Measurements from ENCODE around the gene IQSEC1.
A peak's percentile ranks its signal among the peaks of the same experiment; 100 is the strongest.

IQSEC1 gene

GRCh38 chr3:12965999-12966846 lies 107.0 kb downstream of the IQSEC1 start:
- FAIRE-seq (no peak), DNase-seq (ENCODE audit: insufficient read length, low spot score) (no peak)
- TF ChIP-seq POLR2AphosphoS5 (IDR thresholded peaks at IDR 0.05; ENCODE audit: low read depth, low read length), result no peak

GRCh38 chr3:12964711-12965612 lies 108.3 kb downstream of the IQSEC1 start:
- no peak for DNase-seq (ENCODE audit: insufficient read length, low spot score)
- no peak for FAIRE-seq
- no peak for TF ChIP-seq POLR2AphosphoS5 (IDR thresholded peaks at IDR 0.05; ENCODE audit: low read depth, low read length)
- no peak for TF ChIP-seq POLR2A (IDR thresholded peaks at IDR 0.05; ENCODE audit: low read depth, low read length)
- TF ChIP-seq SPI1 (IDR thresholded peaks at IDR 0.05; ENCODE audit: low read depth, low read length), result no peak
- TF ChIP-seq TAF1 (IDR thresholded peaks at IDR 0.05; ENCODE audit: low read depth, low read length), result no peak
- TF ChIP-seq POU2F2 (IDR thresholded peaks at IDR 0.05; ENCODE audit: low read depth, low read length), result no peak
- no peak for TF ChIP-seq PAX5 (IDR thresholded peaks at IDR 0.05; ENCODE audit: insufficient read depth, low read length, severe bottlenecking)

- TF ChIP-seq SPI1 (IDR thresholded peaks at IDR 0.05; ENCODE audit: low read depth, low read length) (no peak), POLR2A (IDR thresholded peaks at IDR 0.05; ENCODE audit: low read depth, low read length) (no peak), TAF1 (IDR thresholded peaks at IDR 0.05; ENCODE audit: low read depth, low read length) (no peak), PAX5 (IDR thresholded peaks at IDR 0.05; ENCODE audit: insufficient read depth, low read length, severe bottlenecking) (no peak), POU2F2 (IDR thresholded peaks at IDR 0.05; ENCODE audit: low read depth, low read length) (no peak), POLR2AphosphoS5 (IDR thresholded peaks at IDR 0.05; ENCODE audit: low read depth, low read length) (no peak)
- FAIRE-seq (no peak), DNase-seq (ENCODE audit: insufficient read length, low spot score) (no peak)
Observed at GRCh38 chr3:12963922-12964701, 109.1 kb downstream of the IQSEC1 start.

GRCh38 chr3:12963231-12963896 lies 109.9 kb downstream of the IQSEC1 start:
- FAIRE-seq, result peak; percentile 66
- TF ChIP-seq POU2F2 (IDR thresholded peaks at IDR 0.05; ENCODE audit: low read depth, low read length) (no peak), TAF1 (IDR thresholded peaks at IDR 0.05; ENCODE audit: low read depth, low read length) (no peak), SPI1 (IDR thresholded peaks at IDR 0.05; ENCODE audit: low read depth, low read length) (no peak), POLR2A (IDR thresholded peaks at IDR 0.05; ENCODE audit: low read depth, low read length) (no peak), POLR2AphosphoS5 (IDR thresholded peaks at IDR 0.05; ENCODE audit: low read depth, low read length) (no peak), PAX5 (IDR thresholded peaks at IDR 0.05; ENCODE audit: insufficient read depth, low read length, severe bottlenecking) (no peak)
- DNase-seq (ENCODE audit: insufficient read length, low spot score), result no peak

GRCh38 chr3:12962292-12962691 lies 110.9 kb downstream of the IQSEC1 start:
- FAIRE-seq, result no peak
- no peak for TF ChIP-seq PAX5 (IDR thresholded peaks at IDR 0.05; ENCODE audit: insufficient read depth, low read length, severe bottlenecking)
- TF ChIP-seq SPI1 (IDR thresholded peaks at IDR 0.05; ENCODE audit: low read depth, low read length), result no peak
- no peak for TF ChIP-seq POU2F2 (IDR thresholded peaks at IDR 0.05; ENCODE audit: low read depth, low read length)
- no peak for TF ChIP-seq TAF1 (IDR thresholded peaks at IDR 0.05; ENCODE audit: low read depth, low read length)
- no peak for TF ChIP-seq POLR2AphosphoS5 (IDR thresholded peaks at IDR 0.05; ENCODE audit: low read depth, low read length)
- no peak for TF ChIP-seq POLR2A (IDR thresholded peaks at IDR 0.05; ENCODE audit: low read depth, low read length)
- no peak for DNase-seq (ENCODE audit: insufficient read length, low spot score)

GRCh38 chr3:12961697-12962036 lies 111.6 kb downstream of the IQSEC1 start:
- TF ChIP-seq POLR2A (IDR thresholded peaks at IDR 0.05; ENCODE audit: low read depth, low read length) (no peak), POU2F2 (IDR thresholded peaks at IDR 0.05; ENCODE audit: low read depth, low read length) (no peak), PAX5 (IDR thresholded peaks at IDR 0.05; ENCODE audit: insufficient read depth, low read length, severe bottlenecking) (no peak), POLR2AphosphoS5 (IDR thresholded peaks at IDR 0.05; ENCODE audit: low read depth, low read length) (no peak), SPI1 (IDR thresholded peaks at IDR 0.05; ENCODE audit: low read depth, low read length) (no peak), TAF1 (IDR thresholded peaks at IDR 0.05; ENCODE audit: low read depth, low read length) (no peak)
- DNase-seq (ENCODE audit: insufficient read length, low spot score), result no peak
- no peak for FAIRE-seq

- DNase-seq (ENCODE audit: insufficient read length, low spot score) (no peak), FAIRE-seq (no peak)
- TF ChIP-seq POLR2A (IDR thresholded peaks at IDR 0.05; ENCODE audit: low read depth, low read length), result no peak
- no peak for TF ChIP-seq POU2F2 (IDR thresholded peaks at IDR 0.05; ENCODE audit: low read depth, low read length)
- TF ChIP-seq POLR2AphosphoS5 (IDR thresholded peaks at IDR 0.05; ENCODE audit: low read depth, low read length), result no peak
- no peak for TF ChIP-seq TAF1 (IDR thresholded peaks at IDR 0.05; ENCODE audit: low read depth, low read length)
- no peak for TF ChIP-seq PAX5 (IDR thresholded peaks at IDR 0.05; ENCODE audit: insufficient read depth, low read length, severe bottlenecking)
- no peak for TF ChIP-seq SPI1 (IDR thresholded peaks at IDR 0.05; ENCODE audit: low read depth, low read length)
Observed at GRCh38 chr3:12961007-12961696, 112.1 kb downstream of the IQSEC1 start.

- TF ChIP-seq SPI1 (IDR thresholded peaks at IDR 0.05; ENCODE audit: low read depth, low read length) (no peak), POU2F2 (IDR thresholded peaks at IDR 0.05; ENCODE audit: low read depth, low read length) (no peak), PAX5 (IDR thresholded peaks at IDR 0.05; ENCODE audit: insufficient read depth, low read length, severe bottlenecking) (no peak)
- DNase-seq (ENCODE audit: insufficient read length, low spot score) (no peak), FAIRE-seq (no peak)
Observed at GRCh38 chr3:12960497-12960896, 112.7 kb downstream of the IQSEC1 start.
